Endothelial cell of umbilical vein (primary cell): ENCODE results near the gene CCSER1.
"Not testable (repeated sequence)": the region's sequence is repeated elsewhere in the genome, so short reads cannot be mapped to it uniquely, and the experiment has no call there.

ENCODE experiments used
- EZH2 ChIP-seq: IDR thresholded peaks from 2 replicates; pipeline ENCODE4 v1.6.1; 2012; ENCODE audit warnings: borderline replicate concordance, low read depth, mild to moderate bottlenecking, moderate library complexity, low read length, inconsistent platforms; ENCODE audit not compliant: severe bottlenecking
- POLR2A ChIP-seq: IDR thresholded peaks from 2 replicates; pipeline ENCODE4 v1.6.1; 2012; ENCODE audit warnings: low read depth, mild to moderate bottlenecking, control low read depth, low read length
- POLR2AphosphoS5 ChIP-seq: IDR thresholded peaks from 2 replicates; pipeline ENCODE4 v1.6.1; 2012; ENCODE audit warnings: low read depth, mild to moderate bottlenecking, control low read depth, low read length, moderate library complexity; ENCODE audit not compliant: insufficient read depth
- TF ChIP-seq, protein P1 (sequence below), 2 donors: IDR thresholded peaks; 1 replicate in 1 of 2; 2 replicates in 1 of 2; pipeline ENCODE4 v1.5.1; 2011; ENCODE audit warnings: low read length in 2 of 2, mild to moderate bottlenecking in 2 of 2, moderate library complexity in 2 of 2, control low read depth in 1 of 2, inconsistent platforms in 1 of 2, low read depth in 1 of 2; ENCODE audit not compliant: insufficient read depth in 1 of 2; ENCODE audit errors: extremely low read depth in 1 of 2
- TF ChIP-seq, protein P2 (sequence below): IDR thresholded peaks from 2 replicates; pipeline ENCODE4 v1.6.1; 2011; ENCODE audit not compliant: insufficient read depth, insufficient read length

DNA sequence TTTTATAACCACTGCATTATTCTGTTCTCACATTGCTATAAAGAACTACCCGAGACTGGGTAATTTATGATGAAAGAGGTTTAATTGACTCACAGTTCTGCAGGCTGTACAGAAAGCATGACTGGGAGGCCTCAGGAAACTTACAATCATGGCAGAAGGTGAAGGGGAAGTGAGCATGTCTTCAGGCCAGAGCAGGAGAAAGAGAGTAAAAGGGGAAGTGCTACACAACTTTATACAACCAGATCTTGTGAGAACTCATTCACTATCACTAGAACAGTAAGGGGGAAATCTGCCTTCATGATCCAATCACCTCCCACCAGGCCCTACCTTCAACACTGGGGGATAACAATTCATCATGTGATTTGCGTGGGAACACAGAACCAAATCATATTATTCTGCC, 1199.0 kb downstream of the CCSER1 start:
- TF ChIP-seq, protein P1, sequence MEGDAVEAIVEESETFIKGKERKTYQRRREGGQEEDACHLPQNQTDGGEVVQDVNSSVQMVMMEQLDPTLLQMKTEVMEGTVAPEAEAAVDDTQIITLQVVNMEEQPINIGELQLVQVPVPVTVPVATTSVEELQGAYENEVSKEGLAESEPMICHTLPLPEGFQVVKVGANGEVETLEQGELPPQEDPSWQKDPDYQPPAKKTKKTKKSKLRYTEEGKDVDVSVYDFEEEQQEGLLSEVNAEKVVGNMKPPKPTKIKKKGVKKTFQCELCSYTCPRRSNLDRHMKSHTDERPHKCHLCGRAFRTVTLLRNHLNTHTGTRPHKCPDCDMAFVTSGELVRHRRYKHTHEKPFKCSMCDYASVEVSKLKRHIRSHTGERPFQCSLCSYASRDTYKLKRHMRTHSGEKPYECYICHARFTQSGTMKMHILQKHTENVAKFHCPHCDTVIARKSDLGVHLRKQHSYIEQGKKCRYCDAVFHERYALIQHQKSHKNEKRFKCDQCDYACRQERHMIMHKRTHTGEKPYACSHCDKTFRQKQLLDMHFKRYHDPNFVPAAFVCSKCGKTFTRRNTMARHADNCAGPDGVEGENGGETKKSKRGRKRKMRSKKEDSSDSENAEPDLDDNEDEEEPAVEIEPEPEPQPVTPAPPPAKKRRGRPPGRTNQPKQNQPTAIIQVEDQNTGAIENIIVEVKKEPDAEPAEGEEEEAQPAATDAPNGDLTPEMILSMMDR (IDR thresholded peaks at IDR 0.05; ENCODE audit: extremely low read depth in 1 of 2, insufficient read depth in 1 of 2, low read depth in 1 of 2, low read length in 2 of 2): not testable (repeated sequence)
- not testable (repeated sequence) for TF ChIP-seq EZH2, POLR2AphosphoS5, POLR2A
- TF ChIP-seq, protein P2, sequence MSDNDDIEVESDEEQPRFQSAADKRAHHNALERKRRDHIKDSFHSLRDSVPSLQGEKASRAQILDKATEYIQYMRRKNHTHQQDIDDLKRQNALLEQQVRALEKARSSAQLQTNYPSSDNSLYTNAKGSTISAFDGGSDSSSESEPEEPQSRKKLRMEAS: not testable (repeated sequence)
